Pancreas (tissue), 10 donors: ENCODE data around the gene ZDHHC17. TPM values are rescaled to one million over a fixed set of nuclear protein-coding genes. Genes with fewer than 3 reads are reported as not detected.
A peak's percentile ranks its signal among the peaks of the same experiment; 100 is the strongest.

ENCODE experiments used
- ATAC-seq, 4 donors: fragments of 200-7000 bp; cut with Tn5 transposase; one replicate each; pipeline versions ENCODE4 v1.8.0 to v1.9.1; 2020; ENCODE audit warnings: mild to moderate bottlenecking in 4 of 4, moderate library complexity in 4 of 4
- DNase-seq, 6 donors: peaks; one replicate each; pipeline ENCODE4 v3.0.0-alpha.2; 2020
- FAIRE-seq: peaks from 2 replicates; lab custom pipeline; 2012; peaks lifted over from hg19 to GRCh38; lab: Jason Lieb, UNC
- H3K27ac ChIP-seq, 4 donors: fragments of 200-600 bp; sonication (generic); 1 replicate in 3 of 4; 2 replicates in 1 of 4; pipeline versions ENCODE4 v1.5.0 to v1.8.0; 2020
- H3K27me3 ChIP-seq, 4 donors: fragments of 200-600 bp; one replicate each; pipeline ENCODE4 v1.8.0; 2021
- H3K36me3 ChIP-seq, 3 donors: fragments of 200-600 bp; sonication (generic) in 1 of 3; one replicate each; pipeline versions ENCODE4 v1.5.0 to v1.8.0; 2020 to 2021
- H3K4me1 ChIP-seq, 3 donors: fragments of 200-600 bp; one replicate each; pipeline ENCODE4 v1.8.0; 2021
- H3K4me3 ChIP-seq, 4 donors: fragments of 200-600 bp; sonication (generic) in 2 of 4; one replicate each; pipeline versions ENCODE4 v1.5.0 to v1.8.0; 2020 to 2021
- H3K9me3 ChIP-seq, 4 donors: fragments of 200-600 bp; one replicate each; pipeline ENCODE4 v1.8.0; 2021
- WGBS, 2 donors: extraction: QIAGEN DNeasy Blood & Tissue Kit; methylation state at CpG; one replicate each; pipeline ENCODE4 v1.1.7; 2013; 5-methylcytosine and 5-hydroxymethylcytosine counted together
- intact Hi-C, 3 donors: fragments of 100-400 bp; cut with DNase I; formaldehyde crosslinking; loops; one replicate each; pipeline versions ENCODE4 v1.11.1 to v1.14.2; 2022
- polyA plus RNA-seq, 2 donors: library from polyadenylated mRNA; stranded (reverse); fragments of 200-250 nt; gene quantifications; one replicate each; pipeline ENCODE4 v1.2.3, GENCODE V29; 2013
- total RNA-seq, 6 donors: library from RNA; stranded (reverse); fragmentation: NEBNext Ultra II Directional in 4 of 6; extraction: Animal tissue kit (Norgen Biotek cat#: 25700) in 4 of 6; gene quantifications; one replicate each; pipeline versions ENCODE4 v1.2.1 to v1.2.4, GENCODE V29; 2021 to 2023
- TF ChIP-seq, protein P1 (sequence below), 4 donors: fragments of 200-600 bp; sonication (generic) in 3 of 4; IDR thresholded peaks; one replicate each; pipeline versions ENCODE4 v1.5.0 to v1.8.0; 2021; ENCODE audit warnings: antibody characterized with exemption in 4 of 4
- donor health status: healthy with polysubstance abuse.
- donor health status: DM: no; HTN: no; CAD: no; lungs with moderate emphysema.
- donor health status: DM: no; HTN: no; CAD: no.
- donor health status: control.
- donor health status: control.
- donor health status: Bipolar disorder and iron deficiency.
- donor health status: DM: yes; HTN: yes; CAD: no.
- donor health status: DM: no; HTN: no; CAD: no.
- donor health status: DM: no; HTN: no; CAD: no.
- donor health status: DM: yes; HTN: yes; CAD: no.

The ZDHHC17 gene, protein sequence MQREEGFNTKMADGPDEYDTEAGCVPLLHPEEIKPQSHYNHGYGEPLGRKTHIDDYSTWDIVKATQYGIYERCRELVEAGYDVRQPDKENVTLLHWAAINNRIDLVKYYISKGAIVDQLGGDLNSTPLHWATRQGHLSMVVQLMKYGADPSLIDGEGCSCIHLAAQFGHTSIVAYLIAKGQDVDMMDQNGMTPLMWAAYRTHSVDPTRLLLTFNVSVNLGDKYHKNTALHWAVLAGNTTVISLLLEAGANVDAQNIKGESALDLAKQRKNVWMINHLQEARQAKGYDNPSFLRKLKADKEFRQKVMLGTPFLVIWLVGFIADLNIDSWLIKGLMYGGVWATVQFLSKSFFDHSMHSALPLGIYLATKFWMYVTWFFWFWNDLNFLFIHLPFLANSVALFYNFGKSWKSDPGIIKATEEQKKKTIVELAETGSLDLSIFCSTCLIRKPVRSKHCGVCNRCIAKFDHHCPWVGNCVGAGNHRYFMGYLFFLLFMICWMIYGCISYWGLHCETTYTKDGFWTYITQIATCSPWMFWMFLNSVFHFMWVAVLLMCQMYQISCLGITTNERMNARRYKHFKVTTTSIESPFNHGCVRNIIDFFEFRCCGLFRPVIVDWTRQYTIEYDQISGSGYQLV
- total RNA-seq (10 to 100 TPM in 5 of 6 donors, 1 to 10 TPM in 1; 9.8 to 24.3 (median 14.4) TPM), polyA plus RNA-seq (10 to 100 TPM in 1 of 2 donors, 1 to 10 TPM in 1; 9.5 to 18.8 TPM)

DNA sequence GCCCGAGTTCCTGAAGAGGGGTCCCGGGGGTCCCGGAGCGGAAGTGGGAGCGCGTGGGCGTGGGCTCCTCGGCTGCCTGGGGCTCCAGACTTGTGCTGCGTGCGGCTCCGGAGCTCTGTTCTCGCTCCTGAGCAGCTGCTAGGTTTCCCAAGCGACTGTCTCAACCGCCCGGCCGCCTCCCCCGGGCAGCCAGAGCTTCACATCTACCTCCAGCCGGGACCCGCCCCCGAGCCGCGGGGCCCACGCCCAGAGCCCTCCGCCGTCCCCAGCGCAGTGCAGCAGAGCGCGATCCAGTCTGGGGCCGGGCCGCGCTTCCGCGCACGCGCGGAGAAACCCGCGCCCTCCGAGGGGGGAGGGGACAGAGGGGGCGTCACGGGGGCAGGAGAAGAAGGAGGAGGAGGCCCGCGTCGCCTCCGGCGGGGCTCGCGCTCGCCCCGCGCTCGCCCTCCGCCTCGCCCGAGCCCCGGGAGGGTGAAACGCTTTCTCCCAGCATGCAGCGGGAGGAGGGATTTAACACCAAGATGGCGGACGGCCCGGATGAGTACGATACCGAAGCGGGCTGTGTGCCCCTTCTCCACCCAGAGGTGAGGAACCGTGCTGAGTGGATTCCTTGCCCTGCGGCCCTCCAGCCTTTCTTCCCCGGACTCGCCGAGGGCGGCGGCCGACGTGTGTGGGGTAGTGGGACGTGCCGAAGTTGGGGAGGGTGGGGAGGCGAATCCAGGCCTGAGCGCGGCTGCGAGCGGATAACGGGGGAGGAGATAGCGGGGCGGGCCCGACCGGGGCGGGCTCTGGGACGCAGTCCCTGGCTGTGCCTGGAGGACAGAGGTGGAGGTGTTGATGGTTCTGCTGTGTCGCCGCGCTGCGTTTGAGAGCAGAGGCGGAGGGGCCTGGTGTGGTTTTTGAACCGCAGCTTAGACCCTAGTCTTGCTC, at the start of gene ZDHHC17:
ZDHHC17 (plus strand) TSS at position 370 of the 930 bp plus-strand sequence; CDS start at position 492, 122 bp downstream.
- 0 to 1% methylated on average over 76 to 93 of the region's 93 CpGs for WGBS, 2 donors
- H3K9me3 ChIP-seq, result no peaks in the 10 kb centered on the region
- H3K36me3 ChIP-seq, result no peaks in the 10 kb centered on the region
- ATAC-seq (peak; percentile 88 to 96 (median 94)), FAIRE-seq (no peak), DNase-seq (peak; percentile 94 to 97 (median 95))
- H3K4me1 ChIP-seq, result peaks cover 3 to 21% (median 18%) of the 10 kb centered on the region in 3 donors
- H3K27ac ChIP-seq, result peak within 1 kb of the TSS; percentile 91 to 97 (median 94)
- TF ChIP-seq, protein P1, sequence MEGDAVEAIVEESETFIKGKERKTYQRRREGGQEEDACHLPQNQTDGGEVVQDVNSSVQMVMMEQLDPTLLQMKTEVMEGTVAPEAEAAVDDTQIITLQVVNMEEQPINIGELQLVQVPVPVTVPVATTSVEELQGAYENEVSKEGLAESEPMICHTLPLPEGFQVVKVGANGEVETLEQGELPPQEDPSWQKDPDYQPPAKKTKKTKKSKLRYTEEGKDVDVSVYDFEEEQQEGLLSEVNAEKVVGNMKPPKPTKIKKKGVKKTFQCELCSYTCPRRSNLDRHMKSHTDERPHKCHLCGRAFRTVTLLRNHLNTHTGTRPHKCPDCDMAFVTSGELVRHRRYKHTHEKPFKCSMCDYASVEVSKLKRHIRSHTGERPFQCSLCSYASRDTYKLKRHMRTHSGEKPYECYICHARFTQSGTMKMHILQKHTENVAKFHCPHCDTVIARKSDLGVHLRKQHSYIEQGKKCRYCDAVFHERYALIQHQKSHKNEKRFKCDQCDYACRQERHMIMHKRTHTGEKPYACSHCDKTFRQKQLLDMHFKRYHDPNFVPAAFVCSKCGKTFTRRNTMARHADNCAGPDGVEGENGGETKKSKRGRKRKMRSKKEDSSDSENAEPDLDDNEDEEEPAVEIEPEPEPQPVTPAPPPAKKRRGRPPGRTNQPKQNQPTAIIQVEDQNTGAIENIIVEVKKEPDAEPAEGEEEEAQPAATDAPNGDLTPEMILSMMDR (IDR thresholded peaks at IDR 0.05), result no peak
- intact Hi-C loops, result no loop called here
- no peaks in the 10 kb centered on the region for H3K27me3 ChIP-seq
- H3K4me3 ChIP-seq, result peak within 1 kb of the TSS; percentile 55 to 81 (median 78)

DNA sequence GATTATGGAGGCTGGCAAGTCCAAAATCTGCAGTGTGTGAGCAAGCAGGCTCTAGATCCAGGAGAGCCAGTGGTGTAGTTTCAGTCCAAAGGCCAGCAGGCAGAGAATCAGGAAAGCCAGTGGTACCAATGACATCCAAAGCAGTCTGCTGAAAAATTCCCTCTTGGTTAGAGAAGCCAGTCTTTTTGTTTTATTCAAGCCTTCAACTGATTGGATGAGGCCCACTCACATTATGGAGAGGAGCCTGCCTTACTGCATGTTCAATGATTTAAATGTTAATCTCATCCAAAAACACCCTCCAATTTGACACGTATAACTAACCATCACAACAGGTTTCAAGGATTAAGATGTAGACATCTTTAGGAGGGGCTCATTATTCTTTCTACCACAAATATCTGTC, 49.5 kb upstream of the ZDHHC17 start:
- FAIRE-seq, result no peak
- WGBS, 2 donors, result 86 to 92% methylated on average over 1 of the region's 1 CpG
- TF ChIP-seq, protein P1 (IDR thresholded peaks at IDR 0.05), result no peak

DNA sequence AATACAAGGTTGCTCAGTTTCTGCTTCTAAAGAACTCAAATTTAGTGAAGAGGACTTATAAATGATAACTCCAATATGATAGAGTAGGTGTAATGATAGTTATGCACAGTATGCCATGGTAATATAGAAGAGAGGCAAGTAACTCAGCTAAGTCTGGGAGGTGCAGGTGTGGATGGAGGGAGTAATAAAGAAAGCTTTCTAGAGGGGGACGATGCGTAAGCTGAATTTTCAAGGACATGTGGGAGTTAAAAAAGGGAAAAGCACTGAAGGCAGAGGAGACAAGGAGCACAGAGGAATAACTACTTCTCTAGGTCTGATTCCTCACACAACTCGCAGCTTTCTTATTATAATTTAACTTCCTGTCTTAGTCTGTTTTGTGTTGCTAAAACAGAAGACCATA, 49.1 kb upstream of the ZDHHC17 start:
- no peak overlapping the region for H3K27ac ChIP-seq
- H3K4me1 ChIP-seq, result no peaks in the 10 kb centered on the region
- TF ChIP-seq, protein P1 (IDR thresholded peaks at IDR 0.05), result no peak
- H3K27me3 ChIP-seq, result no peaks in the 10 kb centered on the region
- no peaks in the 10 kb centered on the region for H3K36me3 ChIP-seq
- 82 to 83% methylated on average over 3 of the region's 3 CpGs for WGBS, 2 donors
- ATAC-seq, result no peak
- DNase-seq, result no peak
- no peak overlapping the region for H3K4me3 ChIP-seq
- intact Hi-C loops, result no loop called here
- FAIRE-seq, result no peak
- H3K9me3 ChIP-seq, result no peaks in the 10 kb centered on the region

More for the DNA sequence above, 49.5 kb upstream of the ZDHHC17 start:
- ATAC-seq, result no peak
- H3K27ac ChIP-seq, result no peak overlapping the region
- no peaks in the 10 kb centered on the region for H3K4me1 ChIP-seq
- intact Hi-C loops, result no loop called here
- no peak for DNase-seq
- H3K36me3 ChIP-seq, result no peaks in the 10 kb centered on the region
- H3K9me3 ChIP-seq, result no peaks in the 10 kb centered on the region
- no peak overlapping the region for H3K4me3 ChIP-seq
- no peaks in the 10 kb centered on the region for H3K27me3 ChIP-seq

DNA sequence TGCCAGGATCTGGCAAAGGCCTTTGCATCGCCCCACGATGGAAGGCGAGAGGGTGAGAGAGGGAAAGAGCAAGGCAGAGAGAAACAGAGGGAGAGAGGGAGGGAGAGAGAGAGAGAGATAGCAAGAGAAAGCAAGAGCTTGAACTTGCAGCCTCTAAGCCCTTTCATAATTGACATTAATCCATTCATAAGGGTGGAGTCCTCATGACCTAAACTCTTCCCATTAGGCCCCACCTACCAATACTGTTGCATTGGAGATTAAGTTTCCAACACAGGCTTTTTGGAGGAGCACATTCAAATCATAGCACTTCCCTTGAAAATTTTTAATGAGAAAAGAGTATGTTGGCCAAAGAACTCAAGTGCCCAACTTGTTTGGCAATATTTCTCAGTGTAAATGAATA, 48.6 kb upstream of the ZDHHC17 start:
- intact Hi-C loops, result no loop called here
- Histone ChIP-seq H3K4me3 (no peak overlapping the region), H3K4me1 (no peaks in the 10 kb centered on the region), H3K27ac (no peak overlapping the region), H3K27me3 (no peaks in the 10 kb centered on the region), H3K9me3 (no peaks in the 10 kb centered on the region), H3K36me3 (no peaks in the 10 kb centered on the region)
- WGBS, 2 donors, result 90 to 95% methylated on average over 3 of the region's 3 CpGs
- ATAC-seq (no peak), DNase-seq (no peak), FAIRE-seq (no peak)
- TF ChIP-seq, protein P1 (IDR thresholded peaks at IDR 0.05), result no peak
